Sigmoid colon (tissue), 7 donors: ENCODE data around the gene FLT1. TPM values are rescaled to one million over a fixed set of nuclear protein-coding genes. Genes with fewer than 3 reads are reported as not detected.

Experiments used
- DNase-seq: peaks from one replicate; pipeline ENCODE4 v3.0.0-alpha.2; 2019
- H3K27ac ChIP-seq, 4 donors: fragments of 200-600 bp; sonication (generic); one replicate each; pipeline ENCODE4 v1.5.1; 2016 to 2019; ENCODE audit warnings: mild to moderate bottlenecking in 1 of 4
- H3K27me3 ChIP-seq, 3 donors: fragments of 200-600 bp; sonication (generic); one replicate each; pipeline ENCODE4 v1.5.1; 2019; ENCODE audit warnings: mild to moderate bottlenecking in 1 of 3
- H3K36me3 ChIP-seq, 4 donors: fragments of 200-600 bp; sonication (generic); one replicate each; pipeline ENCODE4 v1.5.1; 2016 to 2019
- H3K4me1 ChIP-seq, 4 donors: fragments of 200-600 bp; sonication (generic); one replicate each; pipeline ENCODE4 v1.5.1; 2017 to 2019
- H3K4me3 ChIP-seq, 4 donors: fragments of 200-600 bp; sonication (generic); one replicate each; pipeline ENCODE4 v1.5.1; 2017 to 2019; ENCODE audit warnings: mild to moderate bottlenecking in 2 of 4, moderate library complexity in 1 of 4
- H3K9me3 ChIP-seq, 4 donors: fragments of 200-600 bp in 3 of 4; sonication (generic) in 3 of 4; one replicate each; pipeline versions ENCODE4 v1.5.1 to v1.6.1; 2013 to 2019
- EP300 ChIP-seq, 4 donors: sonication (generic); formaldehyde crosslinking; IDR thresholded peaks; one replicate each; pipeline ENCODE4 v1.6.1; 2017; ENCODE audit warnings: antibody characterized with exemption in 4 of 4
- POLR2A ChIP-seq, 2 donors: fragments of 450-650 bp; IDR thresholded peaks; one replicate each; pipeline ENCODE4 v1.6.1; 2016; ENCODE audit warnings: antibody characterized with exemption in 2 of 2, mild to moderate bottlenecking in 2 of 2, moderate library complexity in 2 of 2
- POLR2AphosphoS5 ChIP-seq, 4 donors: sonication (generic); formaldehyde crosslinking; IDR thresholded peaks; one replicate each; pipeline ENCODE4 v1.6.1; 2017; ENCODE audit warnings: antibody characterized with exemption in 4 of 4
- WGBS, 2 donors: extraction: QIAGEN DNeasy Blood & Tissue Kit; methylation state at CpG; one replicate each; pipeline ENCODE4 v1.1.7; 2013; 5-methylcytosine and 5-hydroxymethylcytosine counted together
- intact Hi-C: fragments of 100-400 bp; cut with DNase I; formaldehyde crosslinking; loops from one replicate; pipeline ENCODE4 v1.15.1; 2023
- polyA plus RNA-seq, 3 donors: library from polyadenylated mRNA; stranded (reverse); fragments of 200-250 nt; gene quantifications; one replicate each; pipeline ENCODE4 v1.2.3, GENCODE V29; 2013
- total RNA-seq, 4 donors: library from RNA; depleted of rRNA; stranded (reverse); fragments of >200 nt; gene quantifications; one replicate each; pipeline ENCODE4 v1.1.0, GENCODE V29; 2016
- TF ChIP-seq, protein P1 (sequence below), 4 experiments: fragments of 450-650 bp in 3 of 4; fragments of 200-600 bp in 1 of 4; IDR thresholded peaks; one replicate each; pipeline ENCODE4 v1.5.1; 2016 to 2019; ENCODE audit warnings: antibody characterized with exemption in 4 of 4, mild to moderate bottlenecking in 3 of 4, moderate library complexity in 2 of 4
- donor health status: healthy with polysubstance abuse.
- donor health status: Bipolar disorder and iron deficiency.
- donor health status: healthy.

FLT1 gene
- total and polyA plus RNA-seq, 7 donors: under 0.01 to 18.3 (median 5.7) TPM

DNA sequence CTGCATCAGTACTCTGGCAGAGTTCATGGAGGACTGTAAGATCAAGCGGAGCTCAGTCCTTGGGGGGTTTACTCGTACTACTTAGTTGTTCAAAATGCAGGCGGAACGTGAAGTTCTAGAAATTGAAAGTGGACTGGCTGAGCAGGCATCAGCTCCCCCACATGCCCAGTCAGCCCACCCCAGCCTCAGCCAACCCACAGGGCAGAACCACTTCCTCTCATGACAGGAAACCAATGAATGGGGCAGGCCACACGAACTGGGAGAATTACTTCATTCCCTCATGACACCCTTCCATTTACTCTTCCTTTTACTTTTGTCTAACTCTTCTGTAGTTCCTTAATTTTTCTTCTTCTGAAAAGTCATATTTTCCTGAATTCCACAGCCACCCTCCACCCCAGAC lies 71.9 kb downstream of the FLT1 start:
- Histone ChIP-seq H3K4me3 (no peak overlapping the region), H3K9me3 (no peaks in the 10 kb centered on the region), H3K27ac (no peak overlapping the region), H3K4me1 (no peaks in the 10 kb centered on the region), H3K36me3 (no peaks in the 10 kb centered on the region), H3K27me3 (no peaks in the 10 kb centered on the region)
- WGBS, 2 donors: 46 to 72% methylated on average over 5 of the region's 5 CpGs
- TF ChIP-seq POLR2A (IDR thresholded peaks at IDR 0.05) (no peak), EP300 (IDR thresholded peaks at IDR 0.05) (no peak), POLR2AphosphoS5 (IDR thresholded peaks at IDR 0.05) (no peak)
- TF ChIP-seq, protein P1, sequence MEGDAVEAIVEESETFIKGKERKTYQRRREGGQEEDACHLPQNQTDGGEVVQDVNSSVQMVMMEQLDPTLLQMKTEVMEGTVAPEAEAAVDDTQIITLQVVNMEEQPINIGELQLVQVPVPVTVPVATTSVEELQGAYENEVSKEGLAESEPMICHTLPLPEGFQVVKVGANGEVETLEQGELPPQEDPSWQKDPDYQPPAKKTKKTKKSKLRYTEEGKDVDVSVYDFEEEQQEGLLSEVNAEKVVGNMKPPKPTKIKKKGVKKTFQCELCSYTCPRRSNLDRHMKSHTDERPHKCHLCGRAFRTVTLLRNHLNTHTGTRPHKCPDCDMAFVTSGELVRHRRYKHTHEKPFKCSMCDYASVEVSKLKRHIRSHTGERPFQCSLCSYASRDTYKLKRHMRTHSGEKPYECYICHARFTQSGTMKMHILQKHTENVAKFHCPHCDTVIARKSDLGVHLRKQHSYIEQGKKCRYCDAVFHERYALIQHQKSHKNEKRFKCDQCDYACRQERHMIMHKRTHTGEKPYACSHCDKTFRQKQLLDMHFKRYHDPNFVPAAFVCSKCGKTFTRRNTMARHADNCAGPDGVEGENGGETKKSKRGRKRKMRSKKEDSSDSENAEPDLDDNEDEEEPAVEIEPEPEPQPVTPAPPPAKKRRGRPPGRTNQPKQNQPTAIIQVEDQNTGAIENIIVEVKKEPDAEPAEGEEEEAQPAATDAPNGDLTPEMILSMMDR (IDR thresholded peaks at IDR 0.05): no peak
- intact Hi-C loops: no loop called here
- peak; percentile 64 for DNase-seq

GRCh38 chr13:28421676-28422410 lies 73.1 kb downstream of the FLT1 start:
- WGBS, 2 donors: 62 to 64% methylated on average over 7 of the region's 7 CpGs

GRCh38 chr13:28420704-28421103 lies 74.2 kb downstream of the FLT1 start:
- WGBS, 2 donors: 81 to 85% methylated on average over 4 of the region's 4 CpGs
- no peak for DNase-seq
- Histone ChIP-seq H3K4me1 (no peaks in the 10 kb centered on the region), H3K27ac (no peak overlapping the region), H3K9me3 (no peaks in the 10 kb centered on the region), H3K36me3 (no peaks in the 10 kb centered on the region), H3K4me3 (no peak overlapping the region), H3K27me3 (no peaks in the 10 kb centered on the region)
- intact Hi-C loops: no loop called here
- TF ChIP-seq POLR2A (IDR thresholded peaks at IDR 0.05) (no peak), EP300 (IDR thresholded peaks at IDR 0.05) (no peak), POLR2AphosphoS5 (IDR thresholded peaks at IDR 0.05) (no peak)
- TF ChIP-seq, protein P1 (IDR thresholded peaks at IDR 0.05): no peak

More at GRCh38 chr13:28421676-28422410, 73.1 kb downstream of the FLT1 start:
- TF ChIP-seq EP300 (IDR thresholded peaks at IDR 0.05) (no peak), POLR2AphosphoS5 (IDR thresholded peaks at IDR 0.05) (no peak), POLR2A (IDR thresholded peaks at IDR 0.05) (no peak)
- TF ChIP-seq, protein P1 (IDR thresholded peaks at IDR 0.05): no peak
- no peaks in the 10 kb centered on the region for H3K36me3 ChIP-seq
- no peak overlapping the region for H3K4me3 ChIP-seq
- H3K27me3 ChIP-seq: no peaks in the 10 kb centered on the region
- H3K27ac ChIP-seq: no peak overlapping the region
- intact Hi-C loops: no loop called here
- H3K9me3 ChIP-seq: no peaks in the 10 kb centered on the region
- no peaks in the 10 kb centered on the region for H3K4me1 ChIP-seq
- no peak for DNase-seq

- H3K4me3 ChIP-seq: no peak overlapping the region
- no peak for DNase-seq
- intact Hi-C loops: no loop called here
- no peaks in the 10 kb centered on the region for H3K27me3 ChIP-seq
- peaks cover 0 to 3% (median 0%) of the 10 kb centered on the region in 4 donors for H3K4me1 ChIP-seq
- 33 to 67% methylated on average over 3 of the region's 3 CpGs for WGBS, 2 donors
- TF ChIP-seq, protein P1 (IDR thresholded peaks at IDR 0.05): no peak
- TF ChIP-seq POLR2AphosphoS5 (IDR thresholded peaks at IDR 0.05) (no peak), POLR2A (IDR thresholded peaks at IDR 0.05) (no peak), EP300 (IDR thresholded peaks at IDR 0.05) (no peak)
- no peaks in the 10 kb centered on the region for H3K36me3 ChIP-seq
- no peak overlapping the region for H3K27ac ChIP-seq
- no peaks in the 10 kb centered on the region for H3K9me3 ChIP-seq
Observed at GRCh38 chr13:28415994-28416421, 78.9 kb downstream of the FLT1 start.
